ENCODE results near the gene OR4D1. TPM values are rescaled to one million over a fixed set of nuclear protein-coding genes. Genes with fewer than 3 reads are reported as not detected.

Gene OR4D1
- total and polyA plus RNA-seq, 9 of the 15 experiments (the other 6 are each of a cell fraction or from before 2014, with no cell fraction given): not detected

DNA sequence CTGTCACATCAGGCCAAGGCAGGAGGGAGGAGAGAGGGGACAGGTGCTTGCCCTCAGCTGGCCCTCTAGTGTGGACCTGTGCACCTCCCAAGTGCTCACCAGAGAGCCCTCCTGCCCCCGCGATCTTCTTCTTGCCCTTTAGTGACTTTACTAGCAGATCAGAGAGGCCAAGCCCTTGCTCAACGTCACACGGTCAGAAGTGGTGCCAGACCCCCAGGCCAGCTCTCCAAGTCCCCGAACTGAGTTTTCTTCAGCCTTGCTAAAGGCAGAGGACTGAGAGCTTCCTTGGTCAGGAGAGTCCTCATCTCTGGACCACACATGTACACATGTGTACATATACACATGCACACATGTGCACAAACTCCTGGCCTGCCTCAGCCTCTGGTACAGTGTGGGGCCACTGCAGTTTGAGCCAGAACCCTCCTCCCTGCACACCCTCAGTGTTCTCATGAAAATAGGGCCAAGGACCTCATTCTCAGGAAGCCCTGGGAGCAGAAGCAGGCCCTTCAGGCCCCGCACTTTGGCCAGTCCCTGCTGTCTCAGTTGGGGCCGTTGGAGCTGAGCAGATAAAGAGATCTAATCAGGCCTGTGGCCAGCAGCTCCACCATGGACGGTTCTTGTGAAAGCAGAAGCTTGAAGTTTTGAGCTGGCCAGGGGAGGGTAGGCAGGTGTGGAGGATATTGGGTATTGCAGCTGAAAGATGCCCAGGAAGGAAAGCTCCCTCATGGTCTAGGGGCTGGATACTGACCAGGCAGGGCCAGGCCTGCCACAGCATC lies 37.0 kb downstream of the OR4D1 start (continued):
- no peak for TF ChIP-seq DNMT1 (IDR thresholded peaks at IDR 0.05)
- TF ChIP-seq, protein P1, sequence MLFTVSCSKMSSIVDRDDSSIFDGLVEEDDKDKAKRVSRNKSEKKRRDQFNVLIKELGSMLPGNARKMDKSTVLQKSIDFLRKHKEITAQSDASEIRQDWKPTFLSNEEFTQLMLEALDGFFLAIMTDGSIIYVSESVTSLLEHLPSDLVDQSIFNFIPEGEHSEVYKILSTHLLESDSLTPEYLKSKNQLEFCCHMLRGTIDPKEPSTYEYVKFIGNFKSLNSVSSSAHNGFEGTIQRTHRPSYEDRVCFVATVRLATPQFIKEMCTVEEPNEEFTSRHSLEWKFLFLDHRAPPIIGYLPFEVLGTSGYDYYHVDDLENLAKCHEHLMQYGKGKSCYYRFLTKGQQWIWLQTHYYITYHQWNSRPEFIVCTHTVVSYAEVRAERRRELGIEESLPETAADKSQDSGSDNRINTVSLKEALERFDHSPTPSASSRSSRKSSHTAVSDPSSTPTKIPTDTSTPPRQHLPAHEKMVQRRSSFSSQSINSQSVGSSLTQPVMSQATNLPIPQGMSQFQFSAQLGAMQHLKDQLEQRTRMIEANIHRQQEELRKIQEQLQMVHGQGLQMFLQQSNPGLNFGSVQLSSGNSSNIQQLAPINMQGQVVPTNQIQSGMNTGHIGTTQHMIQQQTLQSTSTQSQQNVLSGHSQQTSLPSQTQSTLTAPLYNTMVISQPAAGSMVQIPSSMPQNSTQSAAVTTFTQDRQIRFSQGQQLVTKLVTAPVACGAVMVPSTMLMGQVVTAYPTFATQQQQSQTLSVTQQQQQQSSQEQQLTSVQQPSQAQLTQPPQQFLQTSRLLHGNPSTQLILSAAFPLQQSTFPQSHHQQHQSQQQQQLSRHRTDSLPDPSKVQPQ (CRISPR knock-in tag; IDR thresholded peaks at IDR 0.05; ENCODE audit: borderline replicate concordance): peak; percentile 37; the same call in 1 of the 2 replicates
- no peak for TF ChIP-seq ZBTB7A (IDR thresholded peaks at IDR 0.05; ENCODE audit: borderline replicate concordance, control insufficient read depth, low read depth, low read length)
- no peak for TF ChIP-seq SAFB (IDR thresholded peaks at IDR 0.05; ENCODE audit: borderline replicate concordance, low read depth, low read length)
- TF ChIP-seq ZC3H4 (CRISPR knock-in tag; IDR thresholded peaks at IDR 0.05; ENCODE audit: borderline replicate concordance): no peak
- no peak for TF ChIP-seq POLR2AphosphoS5 (IDR thresholded peaks at IDR 0.05; ENCODE audit: control insufficient read depth, insufficient read depth, low read depth, low read length)
- TF ChIP-seq HDAC2 (IDR thresholded peaks at IDR 0.05): no peak
- no peak for TF ChIP-seq TARDBP (IDR thresholded peaks at IDR 0.05)
- TF ChIP-seq ZC3H11A (IDR thresholded peaks at IDR 0.05; ENCODE audit: low read depth, low read length): no peak
- TF ChIP-seq, protein P2, sequence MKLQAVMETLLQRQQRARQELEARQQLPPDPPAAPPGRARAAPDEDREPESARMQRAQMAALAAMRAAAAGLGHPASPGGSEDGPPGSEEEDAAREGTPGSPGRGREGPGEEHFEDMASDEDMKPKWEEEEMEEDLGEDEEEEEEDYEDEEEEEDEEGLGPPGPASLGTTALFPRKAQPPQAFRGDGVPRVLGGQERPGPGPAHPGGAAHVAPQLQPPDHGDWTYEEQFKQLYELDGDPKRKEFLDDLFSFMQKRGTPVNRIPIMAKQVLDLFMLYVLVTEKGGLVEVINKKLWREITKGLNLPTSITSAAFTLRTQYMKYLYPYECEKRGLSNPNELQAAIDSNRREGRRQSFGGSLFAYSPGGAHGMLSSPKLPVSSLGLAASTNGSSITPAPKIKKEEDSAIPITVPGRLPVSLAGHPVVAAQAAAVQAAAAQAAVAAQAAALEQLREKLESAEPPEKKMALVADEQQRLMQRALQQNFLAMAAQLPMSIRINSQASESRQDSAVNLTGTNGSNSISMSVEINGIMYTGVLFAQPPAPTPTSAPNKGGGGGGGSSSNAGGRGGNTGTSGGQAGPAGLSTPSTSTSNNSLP (IDR thresholded peaks at IDR 0.05; ENCODE audit: borderline replicate concordance, low read depth, low read length): no peak
- TF ChIP-seq GATA2 (CRISPR knock-in tag; IDR thresholded peaks at IDR 0.05): 0 out of 2 replicates have a peak, but pooled peaks have one; percentile 45
- TF ChIP-seq, protein P3, sequence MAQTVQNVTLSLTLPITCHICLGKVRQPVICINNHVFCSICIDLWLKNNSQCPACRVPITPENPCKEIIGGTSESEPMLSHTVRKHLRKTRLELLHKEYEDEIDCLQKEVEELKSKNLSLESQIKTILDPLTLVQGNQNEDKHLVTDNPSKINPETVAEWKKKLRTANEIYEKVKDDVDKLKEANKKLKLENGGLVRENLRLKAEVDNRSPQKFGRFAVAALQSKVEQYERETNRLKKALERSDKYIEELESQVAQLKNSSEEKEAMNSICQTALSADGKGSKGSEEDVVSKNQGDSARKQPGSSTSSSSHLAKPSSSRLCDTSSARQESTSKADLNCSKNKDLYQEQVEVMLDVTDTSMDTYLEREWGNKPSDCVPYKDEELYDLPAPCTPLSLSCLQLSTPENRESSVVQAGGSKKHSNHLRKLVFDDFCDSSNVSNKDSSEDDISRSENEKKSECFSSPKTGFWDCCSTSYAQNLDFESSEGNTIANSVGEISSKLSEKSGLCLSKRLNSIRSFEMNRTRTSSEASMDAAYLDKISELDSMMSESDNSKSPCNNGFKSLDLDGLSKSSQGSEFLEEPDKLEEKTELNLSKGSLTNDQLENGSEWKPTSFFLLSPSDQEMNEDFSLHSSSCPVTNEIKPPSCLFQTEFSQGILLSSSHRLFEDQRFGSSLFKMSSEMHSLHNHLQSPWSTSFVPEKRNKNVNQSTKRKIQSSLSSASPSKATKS (CRISPR knock-in tag; IDR thresholded peaks at IDR 0.05): no peak
